Measurements from ENCODE around the gene APPL2.

APPL2 gene

DNA sequence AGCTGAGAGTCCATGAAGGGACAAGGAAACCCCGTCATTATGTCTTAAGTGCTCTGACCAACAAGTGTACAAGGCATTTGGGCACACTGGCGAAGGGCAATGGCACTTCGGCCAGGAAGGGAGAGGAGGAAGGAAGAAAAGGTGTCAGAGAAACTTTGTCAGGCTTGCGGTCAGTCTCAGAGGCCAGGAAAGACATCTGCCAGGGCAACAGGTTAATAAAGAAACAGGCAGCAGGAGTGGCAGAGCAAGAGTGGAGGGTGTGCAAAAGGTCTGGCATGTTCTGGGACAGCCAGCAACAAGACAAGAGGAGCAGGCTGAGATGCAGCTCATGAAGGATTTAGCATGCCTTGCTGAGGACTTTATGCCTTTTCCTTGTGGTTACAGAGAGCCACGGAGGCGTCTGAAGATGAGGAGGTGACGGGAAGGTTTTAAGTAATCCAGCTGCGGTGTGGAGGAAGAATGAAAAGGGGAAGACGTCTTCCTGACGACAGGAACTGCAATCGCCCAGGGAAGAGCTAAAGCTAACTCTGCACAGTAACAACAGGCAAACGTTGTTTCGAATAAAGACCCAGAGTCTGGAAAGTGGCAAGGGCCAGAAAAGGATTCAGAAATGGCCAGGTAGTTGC is 13.1 kb downstream of the APPL2 start:
- no peak for DNase-seq (ENCODE audit: low read depth)

DNA sequence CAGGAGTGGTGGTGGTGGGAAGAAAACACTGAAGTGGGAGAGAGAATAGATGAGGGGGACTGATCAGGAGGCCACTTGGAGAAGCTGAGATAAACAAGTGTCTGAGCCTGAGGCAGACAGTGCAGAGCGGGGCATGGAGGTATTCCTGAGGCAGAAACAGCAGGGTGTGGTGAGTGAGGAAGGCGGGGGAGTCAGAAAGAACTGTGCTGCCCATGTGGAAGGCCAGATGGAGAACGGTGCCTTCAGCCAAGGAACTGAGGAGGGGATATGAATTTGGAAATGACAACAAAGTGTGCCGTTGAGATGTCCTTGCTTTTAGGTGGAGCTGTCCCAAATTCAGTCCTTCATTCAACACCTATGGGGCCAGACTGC is 13.7 kb downstream of the APPL2 start:
- DNase-seq (ENCODE audit: low read depth), result no peak

DNA sequence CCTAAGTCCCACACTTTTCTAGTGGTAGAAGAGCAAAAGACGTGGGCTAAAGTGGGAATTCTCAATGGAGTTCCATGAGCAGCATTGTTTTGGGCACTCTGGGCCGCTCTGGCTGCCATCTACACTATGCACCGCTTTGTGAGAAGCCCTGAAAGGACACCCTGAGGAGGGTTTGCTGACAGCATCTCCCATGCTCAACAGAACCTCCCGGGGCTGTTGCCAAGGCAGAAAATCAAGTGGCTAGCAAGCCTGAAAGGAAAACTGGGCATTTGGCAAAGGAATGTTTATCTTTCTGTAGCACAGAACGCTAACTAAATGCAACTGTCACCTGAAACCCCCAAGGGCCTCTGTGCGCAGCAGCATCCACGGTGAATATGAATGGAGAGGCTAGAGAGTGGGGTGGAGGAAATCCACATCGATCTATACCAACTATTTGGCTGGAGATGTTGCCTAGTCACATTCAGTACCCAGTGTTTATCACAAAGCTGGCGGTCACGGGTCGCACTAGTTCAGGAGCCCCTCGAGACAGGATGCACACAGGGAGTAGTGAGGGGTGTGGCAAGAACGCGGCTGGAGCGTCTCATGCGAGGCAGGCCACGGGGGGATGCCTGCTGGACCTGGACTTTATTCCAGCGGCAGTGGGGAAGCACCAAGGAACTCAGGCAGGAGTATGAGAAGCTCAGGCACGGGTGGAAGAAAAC is 14.2 kb downstream of the APPL2 start:
- DNase-seq (ENCODE audit: low read depth), result no peak

DNA sequence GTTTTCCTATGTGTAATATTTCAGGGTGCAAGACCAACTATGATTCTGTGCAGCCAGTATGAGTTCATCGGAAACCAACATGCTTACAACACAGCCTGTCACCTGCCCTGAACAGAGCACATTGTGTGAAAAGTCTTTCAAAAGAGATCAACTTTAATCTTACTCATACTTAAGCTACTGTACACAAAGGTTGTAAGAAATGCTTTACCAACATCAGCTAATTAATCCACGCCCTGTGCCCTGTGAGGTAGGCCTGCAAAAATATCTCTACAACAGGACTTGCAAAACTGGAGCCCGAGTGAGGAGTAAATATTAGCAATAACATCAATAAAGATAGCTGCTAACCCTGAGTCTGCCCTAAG is 15.1 kb downstream of the APPL2 start:
- no peak for DNase-seq (ENCODE audit: low read depth)

DNA sequence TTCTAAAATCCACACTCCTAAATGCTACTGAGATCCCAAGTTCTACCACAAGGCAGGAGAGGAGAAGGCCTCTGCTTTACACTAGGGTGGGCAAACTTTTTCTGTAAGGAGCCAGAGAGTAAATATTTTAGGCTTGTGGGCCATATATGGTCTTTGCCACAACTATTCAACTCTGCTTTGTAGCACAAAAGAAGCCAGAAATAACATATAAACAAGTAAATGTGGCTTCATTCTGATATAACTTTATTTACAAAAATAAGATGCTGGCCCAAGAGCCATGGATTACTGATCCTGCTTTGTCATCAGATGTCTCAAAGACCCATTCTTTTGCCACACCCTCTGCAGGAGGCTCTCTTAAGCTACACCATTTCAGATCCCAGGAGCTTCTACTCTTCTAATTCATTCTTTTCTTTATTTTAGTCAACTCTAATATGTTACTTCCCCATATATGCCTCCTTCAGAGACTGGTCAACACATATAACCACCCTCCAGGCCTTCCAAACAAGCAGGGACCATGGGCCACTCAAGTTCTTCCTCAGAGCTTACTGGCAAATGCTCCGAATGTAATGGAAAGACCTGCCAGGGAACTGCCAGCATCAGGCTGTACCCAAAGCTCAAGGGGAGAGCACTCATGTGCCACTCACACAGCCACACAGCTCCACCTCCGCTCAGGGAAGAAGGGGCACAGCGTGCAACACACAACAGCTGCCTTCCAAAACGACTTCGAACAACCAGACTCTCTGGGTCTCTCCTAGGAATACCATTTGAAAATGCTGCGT is 15.6 kb downstream of the APPL2 start:
- no peak for DNase-seq (ENCODE audit: low read depth)

DNA sequence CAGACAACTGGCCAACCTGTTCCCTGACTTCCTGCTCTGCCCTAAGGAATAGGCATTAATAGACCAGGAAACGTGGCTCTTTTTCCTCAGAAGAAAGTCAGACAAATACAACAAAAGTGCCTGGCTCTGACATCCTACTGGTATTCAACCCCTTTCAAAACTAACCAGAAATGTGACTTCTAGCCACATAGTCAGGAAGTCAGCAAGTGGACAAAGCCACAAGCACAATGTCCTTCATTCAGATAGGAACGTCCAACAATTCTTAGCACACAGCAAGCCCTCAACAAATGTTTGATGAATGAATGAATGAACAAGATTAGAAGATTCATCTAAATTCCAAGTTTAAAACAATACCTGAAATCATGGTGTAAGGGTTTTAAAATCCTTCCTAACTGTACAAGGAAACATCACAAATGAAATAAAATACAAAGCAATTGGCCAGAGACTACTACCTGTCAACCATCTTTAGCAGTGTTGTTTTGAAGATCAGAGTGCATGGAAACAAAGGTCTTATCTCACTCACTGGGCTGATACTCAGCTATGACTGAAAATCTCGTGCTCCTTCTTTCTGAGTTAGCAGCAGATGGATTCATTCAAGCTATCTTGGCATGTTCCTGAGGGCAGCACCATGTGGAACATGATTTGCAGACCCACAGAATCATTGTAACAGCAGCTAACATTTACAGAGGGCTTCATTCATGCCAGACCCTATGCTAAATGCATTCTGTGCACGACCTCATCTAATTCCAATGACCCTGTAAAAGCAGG is 16.5 kb downstream of the APPL2 start:
- no peak for DNase-seq (ENCODE audit: low read depth)

DNA sequence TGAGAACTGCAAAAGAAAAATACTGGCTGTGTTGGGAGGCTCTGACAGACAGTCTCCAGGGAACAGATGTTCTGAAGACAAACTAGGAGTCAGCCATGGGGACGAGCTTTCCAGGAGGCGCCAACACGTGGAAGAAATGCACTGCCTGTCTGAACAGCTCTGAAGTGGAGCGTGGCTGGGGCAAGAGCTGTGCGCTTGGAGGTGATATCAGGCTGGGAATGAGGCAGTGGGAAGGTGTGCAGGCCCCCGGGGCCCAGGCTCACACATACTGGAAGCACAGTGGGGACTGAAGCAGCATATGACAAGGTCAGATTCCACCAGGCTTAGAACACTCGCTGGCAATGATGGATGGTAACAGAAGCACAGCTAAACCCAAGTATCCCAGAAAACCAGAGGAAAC is 17.5 kb downstream of the APPL2 start:
- DNase-seq (ENCODE audit: low read depth), result no peak

DNA sequence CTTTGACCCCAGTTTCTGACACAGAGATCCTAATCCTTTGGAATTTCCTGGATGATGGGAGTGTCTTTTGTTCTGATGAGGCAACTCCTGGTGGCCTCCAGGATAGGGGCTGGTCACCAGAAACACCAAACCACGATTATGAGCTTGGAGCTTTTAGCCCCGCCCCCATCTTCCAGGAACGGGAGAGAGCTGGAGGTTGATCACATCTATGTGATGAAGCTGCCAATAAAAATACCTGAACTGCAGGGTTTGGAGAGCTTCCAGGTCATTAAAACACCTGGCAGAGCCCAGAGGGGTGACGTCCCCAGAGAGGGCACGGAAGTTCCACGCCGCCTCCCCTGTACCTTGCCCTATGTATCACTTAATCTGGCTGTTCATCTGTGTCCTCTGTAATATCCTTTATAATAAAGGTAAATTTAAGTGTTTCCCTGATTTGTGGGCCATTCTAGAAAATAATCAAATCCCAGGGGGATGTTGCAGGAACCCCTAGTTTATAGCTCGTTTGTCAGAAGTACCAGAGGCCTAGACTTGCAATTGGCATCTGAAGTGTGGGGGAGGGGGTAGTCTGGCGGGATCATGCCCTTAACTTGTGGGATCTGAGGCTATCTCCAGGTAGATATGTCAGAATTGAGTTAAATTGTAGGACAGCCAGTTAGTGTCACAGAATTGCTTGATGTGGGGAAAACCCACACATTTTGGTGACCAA is 21.2 kb downstream of the APPL2 start:
- DNase-seq (ENCODE audit: low read depth), result no peak

DNA sequence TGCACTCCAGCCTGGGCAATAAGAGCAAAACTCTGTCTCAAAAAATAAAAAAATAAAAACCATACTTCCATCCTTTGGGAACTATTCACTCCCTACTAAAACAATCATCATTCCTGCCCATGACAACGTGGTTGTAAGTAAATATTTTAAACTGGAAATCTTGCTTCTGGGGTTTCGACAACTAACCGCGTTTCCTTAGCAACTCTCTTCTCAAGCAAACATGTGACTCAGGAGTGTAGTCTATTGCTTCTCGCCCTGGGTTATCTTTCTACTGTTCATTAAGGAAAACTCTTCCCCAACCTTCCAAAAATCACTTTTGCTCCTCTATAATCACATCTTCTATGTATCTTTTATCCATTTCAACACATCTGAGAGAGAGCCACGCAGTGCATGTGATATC is 21.8 kb downstream of the APPL2 start:
- DNase-seq (ENCODE audit: low read depth), result peak; percentile 27

DNA sequence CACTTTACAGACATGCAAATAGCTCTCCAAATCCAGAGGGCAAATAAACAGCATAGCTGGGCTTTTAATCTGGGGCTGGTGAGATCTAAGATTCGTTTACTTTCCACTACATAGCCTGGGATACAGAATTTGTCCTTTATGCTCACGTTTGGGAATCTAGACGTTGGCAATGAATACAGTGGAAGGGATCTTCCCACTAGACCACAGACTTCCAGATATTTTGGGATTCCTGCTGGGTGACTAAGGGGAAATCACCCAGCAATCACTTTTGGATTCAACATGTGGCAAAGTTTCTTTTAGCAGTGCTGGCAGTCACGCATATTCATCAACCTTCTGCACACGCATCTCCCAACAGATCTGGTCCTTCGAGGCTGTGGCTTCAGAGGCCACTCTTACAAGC is 23.5 kb downstream of the APPL2 start:
- DNase-seq (ENCODE audit: low read depth), result peak; percentile 37

DNA sequence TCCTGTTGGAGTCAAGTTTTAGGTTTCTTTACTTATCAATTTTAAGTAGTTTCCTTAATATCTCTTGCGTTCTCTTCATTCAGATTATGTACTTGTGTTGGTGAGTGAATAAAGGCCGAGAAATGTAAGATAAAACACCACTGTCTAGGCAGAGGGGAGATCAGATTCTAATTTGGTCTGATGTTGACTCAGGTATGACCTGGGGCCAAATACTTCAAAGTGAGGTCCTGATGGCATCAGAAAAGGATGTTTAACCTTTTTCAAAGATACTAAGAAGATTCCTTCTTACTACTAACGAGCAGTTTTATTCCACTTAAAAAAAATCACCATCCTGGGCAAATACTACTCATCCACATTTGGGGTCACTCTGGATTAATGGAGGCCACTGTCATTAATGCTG is 26.9 kb downstream of the APPL2 start:
- DNase-seq (ENCODE audit: low read depth), result no peak

DNA sequence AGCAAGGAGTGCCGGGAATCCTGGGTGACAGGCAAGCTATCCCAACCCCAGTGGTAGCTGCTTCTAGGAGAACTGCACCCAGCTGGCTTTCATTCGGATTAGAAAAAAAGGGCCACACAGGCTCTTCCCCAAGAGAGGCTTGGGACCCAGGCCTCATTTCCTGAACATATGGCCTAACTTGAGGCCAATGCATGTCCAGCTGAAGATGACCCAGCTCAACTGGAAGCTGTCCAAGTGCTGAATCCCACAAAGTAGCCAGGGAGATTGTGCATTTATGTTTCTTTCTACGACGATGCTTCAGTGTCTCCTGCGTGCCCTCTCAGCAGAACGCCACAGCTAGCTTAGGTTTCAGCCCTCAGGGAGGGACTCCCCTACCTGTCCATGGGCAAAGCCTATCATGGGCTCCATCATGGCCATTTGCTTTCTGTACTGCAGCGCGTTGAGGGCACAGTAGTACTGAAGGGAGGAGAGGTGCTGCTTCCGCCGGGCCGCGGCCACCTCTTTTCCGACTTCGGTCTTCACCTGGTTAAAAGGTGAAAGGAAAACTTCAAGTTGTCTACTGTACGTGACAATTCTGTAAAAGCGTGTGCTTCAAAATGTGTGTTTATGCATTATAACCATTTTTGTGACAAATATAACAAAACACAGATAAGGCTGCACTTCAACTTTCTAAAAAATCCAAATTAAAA is 29.1 kb downstream of the APPL2 start:
- DNase-seq (ENCODE audit: low read depth), result peak; percentile 38

DNA sequence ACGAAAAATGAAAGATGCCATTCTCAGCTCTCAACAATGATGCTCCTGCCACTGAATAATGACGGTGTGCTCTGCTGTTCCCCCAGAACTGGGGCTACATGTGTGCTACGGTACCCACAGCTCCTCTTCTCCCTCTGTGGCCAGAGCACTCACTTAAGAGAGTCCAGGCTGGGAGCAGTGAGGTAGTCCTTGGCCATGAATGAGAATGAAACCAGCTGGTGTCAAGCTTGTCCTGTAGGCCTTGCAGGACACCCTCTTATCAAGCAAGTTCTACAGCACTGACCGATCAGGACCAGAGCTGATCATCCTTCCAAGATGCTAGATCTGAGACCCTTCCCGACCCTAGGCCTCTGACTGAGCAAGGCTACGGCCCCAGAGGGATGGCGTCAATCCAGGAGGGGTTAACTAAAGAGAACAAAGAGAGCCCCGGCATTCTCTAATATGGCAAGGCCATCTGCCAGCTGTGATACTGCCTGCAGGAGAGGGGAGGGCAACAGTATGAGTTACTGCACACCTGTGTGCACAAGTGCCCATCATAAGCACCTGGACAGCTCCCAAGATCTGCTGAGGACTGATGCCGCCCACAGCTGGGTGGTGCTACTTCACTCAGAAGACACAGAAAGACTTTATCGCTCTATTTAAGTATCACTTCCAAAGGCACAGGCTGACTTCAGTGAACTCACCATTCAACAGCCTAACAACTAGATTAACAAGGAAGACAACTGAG is 30.5 kb downstream of the APPL2 start:
- no peak for DNase-seq (ENCODE audit: low read depth)

DNA sequence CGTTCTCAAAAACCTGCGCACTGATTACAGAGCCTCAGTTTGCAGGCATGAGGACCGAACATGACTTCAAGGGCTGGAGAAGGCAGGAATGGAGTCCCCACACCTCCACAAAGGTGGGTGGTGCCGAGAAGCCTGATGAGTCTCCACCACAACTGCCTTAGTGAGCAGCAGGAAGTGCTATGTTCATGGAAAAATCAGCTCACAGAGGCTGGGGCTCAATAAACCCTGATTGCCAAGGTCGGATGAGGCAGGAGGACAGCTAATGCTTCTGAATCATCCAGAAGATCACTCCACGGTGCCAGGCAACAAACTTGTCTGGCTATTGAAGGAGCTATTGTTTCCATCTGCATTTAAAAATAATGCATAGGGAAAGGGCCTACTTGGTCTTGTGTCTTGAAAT is 31.1 kb downstream of the APPL2 start:
- DNase-seq (ENCODE audit: low read depth), result peak; percentile 92

DNA sequence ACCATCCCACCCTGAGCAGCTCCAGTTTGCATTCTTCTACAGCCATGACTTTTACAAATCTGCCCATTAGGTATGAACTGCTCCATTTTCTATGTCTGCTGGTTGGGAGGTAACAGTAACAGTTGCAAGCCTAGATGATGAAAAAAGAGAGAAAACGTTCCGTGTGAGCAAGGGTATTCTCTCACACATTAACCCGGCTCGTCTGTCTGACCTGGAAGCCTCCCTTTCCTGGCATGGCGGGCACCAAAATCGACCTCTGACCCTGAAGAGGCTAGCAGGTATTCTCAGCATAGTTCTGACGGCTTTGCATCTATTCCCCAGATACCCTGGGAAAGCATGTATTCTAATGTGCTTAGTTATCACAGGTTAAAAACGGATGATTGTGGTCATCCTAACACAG is 31.8 kb downstream of the APPL2 start:
- no peak for DNase-seq (ENCODE audit: low read depth)

DNA sequence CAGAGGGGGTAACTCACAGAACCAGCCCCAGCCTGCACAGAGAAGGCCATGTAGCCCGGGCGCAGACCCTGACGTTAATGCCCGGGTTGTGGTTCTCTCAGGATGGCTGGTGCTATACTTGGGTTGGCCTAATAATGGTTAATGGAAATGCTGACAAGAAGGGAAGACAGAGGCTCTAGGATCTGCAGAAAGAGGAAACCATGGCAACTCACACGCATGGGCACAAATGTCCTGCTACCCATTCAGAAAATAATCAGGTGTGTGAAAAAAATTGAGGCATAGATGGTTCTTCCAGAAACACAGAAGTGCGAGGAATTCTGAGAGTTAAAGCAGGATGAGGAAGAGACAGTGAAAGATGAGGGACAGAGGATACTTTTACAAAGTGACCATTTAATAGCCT is 33.8 kb downstream of the APPL2 start:
- DNase-seq (ENCODE audit: low read depth), result no peak

DNA sequence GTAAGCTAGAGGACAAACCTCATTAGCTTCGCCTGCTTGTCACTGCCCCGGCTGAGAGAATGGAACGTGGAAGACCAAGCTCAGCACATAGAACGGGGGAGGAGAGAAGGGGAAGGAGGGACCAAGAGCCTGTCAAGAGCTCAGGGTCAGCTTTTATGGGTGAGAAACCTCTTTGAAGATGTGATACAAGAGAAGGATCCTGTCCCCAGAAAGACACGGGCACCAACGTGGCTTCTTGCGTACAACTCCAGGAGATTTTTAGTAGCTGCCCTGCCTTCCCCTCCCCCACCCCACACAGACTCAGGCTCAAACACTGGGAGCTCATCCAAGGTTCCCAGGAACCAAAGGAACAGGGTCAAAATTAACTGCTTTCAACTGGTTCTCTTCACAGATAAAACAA is 34.7 kb downstream of the APPL2 start:
- DNase-seq (ENCODE audit: low read depth), result no peak

DNA sequence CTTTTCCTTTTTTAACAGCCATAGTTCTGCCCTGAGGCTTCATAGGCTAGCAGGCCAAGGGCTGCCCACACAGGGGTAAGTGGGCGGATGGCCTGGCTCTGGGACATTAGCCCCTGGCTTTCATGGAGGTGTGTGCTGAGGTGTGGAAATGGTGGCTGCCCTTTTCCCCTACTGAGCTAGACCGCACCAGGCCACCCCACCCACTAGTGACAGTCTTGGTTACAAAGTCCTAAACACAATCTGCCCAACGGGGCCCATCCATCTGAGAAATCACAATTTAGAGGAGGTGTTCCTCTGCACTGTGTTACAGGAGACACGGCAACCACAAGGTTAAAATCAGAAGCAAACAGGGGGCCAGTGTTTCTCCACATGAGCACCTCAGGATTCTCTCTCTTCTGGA is 35.6 kb downstream of the APPL2 start:
- no peak for DNase-seq (ENCODE audit: low read depth)

DNA sequence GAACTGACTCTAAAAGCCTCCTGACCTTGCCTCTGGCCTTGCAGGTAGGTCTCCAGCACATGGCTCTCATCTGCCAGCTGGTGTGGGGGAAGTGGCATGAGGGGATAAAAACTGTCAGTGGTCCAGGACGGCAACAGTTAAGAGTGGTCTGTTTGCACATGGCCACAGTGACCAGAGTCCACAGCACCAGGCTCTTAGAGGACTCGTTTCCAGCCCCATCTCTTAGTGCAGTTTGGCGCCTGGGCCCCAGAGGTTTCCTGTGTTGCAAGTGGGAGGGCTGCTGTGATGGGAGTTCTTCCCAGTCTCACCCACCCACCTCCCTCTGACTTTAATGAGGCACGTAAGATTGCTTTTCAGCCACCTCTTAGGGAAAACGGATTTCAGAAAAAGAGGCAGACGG is 37.0 kb downstream of the APPL2 start:
- DNase-seq (ENCODE audit: low read depth), result no peak

DNA sequence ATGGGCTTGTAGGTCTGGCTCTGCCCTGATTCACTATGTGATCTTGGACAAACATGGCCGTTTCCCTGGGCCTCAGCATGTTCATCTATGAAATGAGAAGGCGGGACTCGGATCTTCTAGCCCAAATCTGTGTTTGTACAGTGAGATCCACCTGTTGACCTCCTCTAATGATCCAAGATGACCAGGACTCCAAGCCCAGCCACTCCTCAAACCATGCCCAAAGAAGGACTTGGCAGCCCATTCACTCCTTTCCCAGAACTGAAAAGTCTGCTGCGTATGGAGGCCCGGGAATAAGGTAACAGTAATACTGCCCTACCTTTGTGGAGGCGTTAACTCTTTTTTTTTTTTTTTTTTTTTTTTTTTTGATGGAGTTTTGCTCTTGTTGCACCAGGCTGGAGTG is 39.9 kb downstream of the APPL2 start:
- DNase-seq (ENCODE audit: low read depth), result no peak

DNA sequence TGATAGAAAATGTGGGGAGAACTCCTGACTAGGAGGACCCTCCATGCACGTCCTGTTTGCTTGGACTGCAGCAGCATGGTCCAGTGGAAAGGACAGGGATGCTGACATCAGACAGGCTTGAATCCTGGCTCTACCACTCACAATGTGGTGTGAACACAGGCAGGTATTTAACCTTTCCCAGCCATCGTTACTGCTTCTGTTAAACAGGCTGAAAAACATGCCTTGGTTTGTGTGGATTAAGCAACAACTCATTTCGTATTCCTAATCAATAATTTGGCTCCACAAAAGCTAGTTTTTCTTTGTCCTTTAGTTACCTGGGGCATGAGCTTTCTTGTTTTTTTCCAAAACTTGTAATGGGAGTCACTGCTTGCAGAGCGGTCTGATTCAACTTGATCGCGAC is 41.0 kb downstream of the APPL2 start:
- no peak for DNase-seq (ENCODE audit: low read depth)

All from iris pigment epithelial cell (primary cell).